IMR-90 (cell line): ENCODE results near the gene PLXNA4. TPM values are rescaled to one million over a fixed set of nuclear protein-coding genes. Genes with fewer than 3 reads are reported as not detected.

Source experiments
- ATAC-seq: fragments of 200-7000 bp; cut with Tn5 transposase; 2 replicates; pipeline ENCODE4 v1.9.1; 2020; ENCODE audit warnings: low read depth, mild to moderate bottlenecking, moderate library complexity
- BruUV-seq: library from RNA; stranded (reverse); fragments of 400-500 nt; replicated peaks from 2 replicates; lab custom pipeline; 2021; lab: Mats Ljungman, UMichigan
- CTCF ChIA-PET: fragments of 300-600 bp; formaldehyde crosslinking; extraction: SDS; loops from one replicate; lab custom pipeline; 2021; ENCODE audit warnings: antibody characterized with exemption; lab: Yijun Ruan, JAX
- POLR2A ChIA-PET: fragments of 300-600 bp; sonication (Branson Sonifier 250); formaldehyde crosslinking; loops from one replicate; lab custom pipeline; 2022; ENCODE audit warnings: antibody characterized with exemption; ENCODE audit not compliant: unreplicated experiment; lab: Charles Lee
- DNase-seq: peaks from one replicate; pipeline ENCODE4 v3.0.0; 2013
- H2AFZ ChIP-seq: replicated peaks from 2 replicates; pipeline ENCODE3; 2013; ENCODE audit warnings: low read length, mild to moderate bottlenecking; ENCODE audit not compliant: poor library complexity
- H2AK5ac ChIP-seq: 2 replicates; pipeline ENCODE4 v1.6.1; 2013; ENCODE audit warnings: low read depth, low read length, inconsistent platforms
- H2AK9ac ChIP-seq: replicated peaks from 2 replicates; pipeline ENCODE3; 2013; ENCODE audit warnings: mild to moderate bottlenecking, low read depth, low read length, moderate library complexity; ENCODE audit not compliant: poor library complexity
- H2BK120ac ChIP-seq: 2 replicates; pipeline ENCODE4 v1.6.1; 2013; ENCODE audit warnings: low read depth, low read length, inconsistent platforms
- H2BK15ac ChIP-seq: 3 replicates; pipeline ENCODE4 v1.6.1; 2013; ENCODE audit warnings: low read depth, low read length, inconsistent platforms
- H2BK20ac ChIP-seq: 2 replicates; pipeline ENCODE4 v1.6.1; 2013; ENCODE audit warnings: low read depth, mild to moderate bottlenecking, inconsistent platforms, low read length, moderate library complexity
- H2BK5ac ChIP-seq: 2 replicates; pipeline ENCODE4 v1.6.1; 2013; ENCODE audit warnings: mild to moderate bottlenecking, low read depth, low read length, inconsistent platforms; ENCODE audit not compliant: poor library complexity, severe bottlenecking
- H3K14ac ChIP-seq: replicated peaks from 2 replicates; pipeline ENCODE4 v1.6.1; 2013; ENCODE audit warnings: low read depth, low read length, inconsistent platforms
- H3K18ac ChIP-seq: 2 replicates; pipeline ENCODE4 v1.6.1; 2013; ENCODE audit warnings: low read depth, low read length, control low read depth
- H3K23ac ChIP-seq: 2 replicates; pipeline ENCODE4 v1.6.1; 2013; ENCODE audit warnings: low read depth, low read length, inconsistent platforms
- H3K27ac ChIP-seq: 2 replicates; pipeline ENCODE4 v1.5.1; 2013; ENCODE audit warnings: mild to moderate bottlenecking, control low read depth, low read length; ENCODE audit not compliant: insufficient read depth
- H3K27me3 ChIP-seq: 2 replicates; pipeline ENCODE4 v1.6.1; 2013; ENCODE audit warnings: low read length; ENCODE audit not compliant: control insufficient read depth, insufficient read depth
- H3K36me3 ChIP-seq: 2 replicates; pipeline ENCODE4 v1.6.1; 2013; ENCODE audit warnings: low read length, mixed read lengths; ENCODE audit not compliant: control insufficient read depth, insufficient read depth
- H3K4ac ChIP-seq: 2 replicates; pipeline ENCODE4 v1.6.1; 2013; ENCODE audit warnings: low read depth, low read length, inconsistent platforms
- H3K4me1 ChIP-seq: 2 replicates; pipeline ENCODE4 v1.6.1; 2013; ENCODE audit warnings: low read length, mixed read lengths; ENCODE audit not compliant: control insufficient read depth, insufficient read depth
- H3K4me2 ChIP-seq: 2 replicates; pipeline ENCODE4 v1.6.1; 2013; ENCODE audit warnings: low read depth, mild to moderate bottlenecking, control low read depth, low read length, moderate library complexity
- H3K4me3 ChIP-seq: 2 replicates; pipeline ENCODE4 v1.5.1; 2013; ENCODE audit warnings: low read depth, mild to moderate bottlenecking, control low read depth, low read length, moderate library complexity; ENCODE audit not compliant: insufficient read depth
- H3K56ac ChIP-seq: 2 replicates; pipeline ENCODE4 v1.6.1; 2013; ENCODE audit warnings: low read length, inconsistent platforms; ENCODE audit not compliant: insufficient read depth; ENCODE audit errors: extremely low read depth
- H3K79me1 ChIP-seq, 2 experiments: 2 replicates each; pipeline ENCODE4 v1.6.1; 2013; ENCODE audit warnings: low read length in 2 of 2, inconsistent platforms in 1 of 2, low read depth in 1 of 2
- H3K9ac ChIP-seq: 2 replicates; pipeline ENCODE4 v1.6.1; 2013; ENCODE audit warnings: low read depth, low read length, control low read depth
- H3K9me1 ChIP-seq: 2 replicates; pipeline ENCODE4 v1.6.1; 2013; ENCODE audit warnings: low read length, inconsistent platforms; ENCODE audit not compliant: insufficient read depth
- H3K9me3 ChIP-seq: 2 replicates; pipeline ENCODE4 v1.6.1; 2013; ENCODE audit warnings: low read length; ENCODE audit not compliant: control insufficient read depth, insufficient read depth
- H4K20me1 ChIP-seq: 2 replicates; pipeline ENCODE4 v1.6.1; 2013; ENCODE audit warnings: low read length, inconsistent platforms; ENCODE audit not compliant: insufficient read depth
- H4K5ac ChIP-seq: 2 replicates; pipeline ENCODE4 v1.6.1; 2013; ENCODE audit warnings: mild to moderate bottlenecking, low read depth, low read length, control low read depth
- H4K8ac ChIP-seq, 2 experiments: 2 replicates each; pipeline ENCODE4 v1.6.1; 2013; ENCODE audit warnings: low read depth in 2 of 2, low read length in 2 of 2, control low read depth in 1 of 2, inconsistent platforms in 1 of 2
- H4K91ac ChIP-seq: 2 replicates; pipeline ENCODE4 v1.6.1; 2013; ENCODE audit warnings: low read depth, low read length, inconsistent platforms; ENCODE audit not compliant: insufficient read depth
- CHD1 ChIP-seq: IDR thresholded peaks from 2 replicates; pipeline ENCODE4 v1.6.1; 2012; ENCODE audit warnings: low read depth, low read length, improper control_type of control experiment
- FOS ChIP-seq: fragments of 150-350 bp; IDR thresholded peaks from 2 replicates; pipeline ENCODE4 v1.6.1; 2016; ENCODE audit warnings: low read depth, low read length
- MAFK ChIP-seq: IDR thresholded peaks from 2 replicates; pipeline ENCODE4 v1.6.1; 2012; ENCODE audit warnings: low read depth, low read length, improper control_type of control experiment
- MAZ ChIP-seq: IDR thresholded peaks from 2 replicates; pipeline ENCODE4 v1.6.1; 2012; ENCODE audit warnings: low read depth, mild to moderate bottlenecking, low read length, improper control_type of control experiment, moderate library complexity, borderline replicate concordance
- RAD21 ChIP-seq: IDR thresholded peaks from 2 replicates; pipeline ENCODE4 v1.6.1; 2012; ENCODE audit warnings: low read length, improper control_type of control experiment
- USF2 ChIP-seq: fragments of 150-350 bp; IDR thresholded peaks from 2 replicates; pipeline ENCODE4 v1.6.1; 2017; ENCODE audit warnings: mild to moderate bottlenecking, antibody characterized with exemption, low read length, low read depth
- WGBS, 2 experiments: methylation state at CpG; one replicate each; pipeline versions ENCODE4 v1.1.5 to v1.1.7; 2013; ENCODE audit warnings: missing lambda C conversion rate in 2 of 2; ENCODE audit not compliant: insufficient read length in 1 of 2; ENCODE audit errors: extremely low coverage in 2 of 2; 5-methylcytosine and 5-hydroxymethylcytosine counted together
- dilution Hi-C: fragments of 300-500 bp; cut with HindIII; formaldehyde crosslinking; loops from one replicate; pipeline ENCODE4 v1.14.3; 2018; ENCODE audit warnings: low sequenced_read_pairs; ENCODE audit not compliant: unreplicated experiment
- in situ Hi-C: fragments of 300-500 bp; cut with MboI; formaldehyde crosslinking; loops from 3 replicates; pipeline ENCODE4 v1.14.3; 2019; ENCODE audit warnings: low sequenced_read_pairs, inconsistent platforms, mixed read lengths
- intact Hi-C: fragments of 100-400 bp; cut with micrococcal nuclease; formaldehyde crosslinking; loops from 2 replicates; pipeline ENCODE4 v1.10.0; 2022
- polyA plus RNA-seq, 3 experiments: library from polyadenylated mRNA; depleted of rRNA; stranded (reverse); fragments of >200 nt; gene quantifications; 2 replicates each; pipeline ENCODE4 v1.2.3, GENCODE V29; 2012; ENCODE audit warnings: low replicate concordance in 1 of 3
- total RNA-seq: library from RNA; depleted of rRNA; stranded (reverse); fragments of >200 nt; gene quantifications from 2 replicates; pipeline ENCODE4 v1.2.3, GENCODE V29; 2012

PLXNA4 gene
- total and polyA plus RNA-seq, 2 of the 4 experiments (the other 2 are of a cell fraction) = under 0.01 TPM

- H2AK9ac ChIP-seq = no peak overlapping the region
- H3K4me1 ChIP-seq = no peaks in the 10 kb centered on the region
- no peak overlapping the region for H3K4ac ChIP-seq
- in situ Hi-C loops (no loop called here), dilution Hi-C loops (no loop called here), intact Hi-C loops (no loop called here)
- H3K79me1 ChIP-seq = no peaks in the 10 kb centered on the region
- no peak overlapping the region for H2AK5ac ChIP-seq
- H3K18ac ChIP-seq = no peak overlapping the region
- H2AFZ ChIP-seq = no peak overlapping the region
- H4K91ac ChIP-seq = no peak overlapping the region
- no peak overlapping the region for H2BK15ac ChIP-seq
- no peak overlapping the region for H3K56ac ChIP-seq
- CTCF ChIA-PET = no interaction called here
- H3K9me1 ChIP-seq = no peaks in the 10 kb centered on the region
- H2BK20ac ChIP-seq = no peak overlapping the region
- H4K8ac ChIP-seq = no peak overlapping the region
- no peaks in the 10 kb centered on the region for H3K27me3 ChIP-seq
- H3K14ac ChIP-seq = no peak overlapping the region
- no peak overlapping the region for H3K27ac ChIP-seq
- H3K9me3 ChIP-seq = no peaks in the 10 kb centered on the region
- H3K4me2 ChIP-seq = no peak overlapping the region
- no peak overlapping the region for H3K23ac ChIP-seq
- no peak overlapping the region for H2BK120ac ChIP-seq
- H4K5ac ChIP-seq = no peak overlapping the region
- no TSS peak for BruUV-seq
- TF ChIP-seq MAFK = no peak
- no peak for TF ChIP-seq CHD1
- no peak for TF ChIP-seq MAZ
- no peak for TF ChIP-seq USF2
- no peak for TF ChIP-seq FOS
- no peak for TF ChIP-seq RAD21
- ATAC-seq (no peak), DNase-seq (no peak)
- H3K36me3 ChIP-seq = no peaks in the 10 kb centered on the region
- no peak overlapping the region for H2BK5ac ChIP-seq
- POLR2A ChIA-PET = no interaction called here
- no peak overlapping the region for H3K9ac ChIP-seq
- no peak overlapping the region for H3K4me3 ChIP-seq
- 71% methylated on average over 1 of the region's 2 CpGs; no CpG with 5 or more reads in 1 of the 2 experiments for WGBS, 2 experiments
- no peaks in the 10 kb centered on the region for H4K20me1 ChIP-seq
These were observed 42.4 kb downstream of the PLXNA4 start for GRCh38 chr7:132533916-132534315.
